K562 (cell line): Measurements from ENCODE around the gene TMEM214. TPM values are rescaled to one million over a fixed set of nuclear protein-coding genes. Genes with fewer than 3 reads are reported as not detected.
A peak's percentile ranks its signal among the peaks of the same experiment; 100 is the strongest.

Source experiments
- ATAC-seq: fragments of 200-7000 bp; cut with Tn5 transposase; 3 replicates; pipeline ENCODE4 v1.9.1; 2020; ENCODE audit warnings: moderate library complexity
- BruUV-seq: library from RNA; stranded (reverse); fragments of 400-500 nt; replicated peaks from 2 replicates; lab custom pipeline; 2021; lab: Mats Ljungman, UMichigan
- CTCF ChIA-PET: fragments of 300-600 bp; formaldehyde crosslinking; extraction: SDS; loops from one replicate; lab custom pipeline; 2021; ENCODE audit warnings: low intra/inter-chr PET ratio; lab: Yijun Ruan, JAX
- POLR2A ChIA-PET: fragments of 300-600, 350-650 bp; sonication (Branson Sonifier 250); formaldehyde crosslinking; extraction: SDS; loops from one replicate; lab custom pipeline; 2021; ENCODE audit warnings: antibody characterized with exemption, inconsistent platforms; lab: Yijun Ruan, JAX
- DNase-seq, 4 experiments: peaks; one replicate each; pipeline versions ENCODE4 v3.0.0 to v3.0.0-alpha.2; 2011 to 2018; ENCODE audit warnings: low spot score in 3 of 4, mixed read lengths in 3 of 4; ENCODE audit errors: extremely low read depth in 1 of 4
- FAIRE-seq: peaks from 2 replicates; lab custom pipeline; 2011; peaks lifted over from hg19 to GRCh38; lab: Jason Lieb, UNC
- H2AFZ ChIP-seq: 2 replicates; pipeline ENCODE4 v1.6.0; 2011; ENCODE audit warnings: low read depth, low read length, control low read depth, inconsistent platforms
- H3K27ac ChIP-seq: fragments of 200-600 bp; 3 replicates; pipeline ENCODE4 v1.8.0; 2011; ENCODE audit warnings: low read depth, mild to moderate bottlenecking, control low read depth, inconsistent platforms, low read length, moderate library complexity, mixed read lengths; ENCODE audit errors: extremely low read depth
- H3K27me3 ChIP-seq, 2 experiments: fragments of 300-600 bp in 1 of 2; 2 replicates in 1 of 2; 3 replicates in 1 of 2; pipeline versions ENCODE4 v1.6.0 to v1.8.0; 2011; ENCODE audit warnings: inconsistent platforms in 2 of 2, low read length in 2 of 2, mild to moderate bottlenecking in 1 of 2, mixed read lengths in 1 of 2, moderate library complexity in 1 of 2; ENCODE audit not compliant: control insufficient read depth in 2 of 2, insufficient read depth in 2 of 2
- H3K36me3 ChIP-seq: fragments of 300-600 bp; 3 replicates; pipeline ENCODE4 v1.8.0; 2011; ENCODE audit warnings: mild to moderate bottlenecking, low read length, inconsistent platforms; ENCODE audit not compliant: control insufficient read depth, insufficient read depth
- H3K4me1 ChIP-seq, 2 experiments: fragments of 200-600 bp in 1 of 2; replicated peaks in 1 of 2; 2 replicates in 1 of 2; 3 replicates in 1 of 2; pipeline versions ENCODE4 v1.5.1 to v1.8.0; 2011; ENCODE audit warnings: inconsistent platforms in 2 of 2, low read length in 2 of 2, mild to moderate bottlenecking in 1 of 2, mixed read lengths in 1 of 2, moderate library complexity in 1 of 2; ENCODE audit not compliant: control insufficient read depth in 2 of 2, insufficient read depth in 2 of 2
- H3K4me2 ChIP-seq: 2 replicates; pipeline ENCODE4 v1.6.1; 2011; ENCODE audit warnings: low read length, control low read depth, inconsistent platforms, mixed read lengths; ENCODE audit not compliant: insufficient read depth
- H3K4me3 ChIP-seq: fragments of 200-600 bp; sonication (generic), shearing (Covaris generic); 2 replicates; pipeline ENCODE4 v1.5.1; 2016; ENCODE audit warnings: control low read depth, inconsistent platforms
- H3K79me2 ChIP-seq: fragments of 200-600 bp; 3 replicates; pipeline ENCODE4 v1.8.0; 2011; ENCODE audit warnings: low read length, inconsistent platforms; ENCODE audit not compliant: control insufficient read depth, insufficient read depth
- H3K9ac ChIP-seq, 2 experiments: 2 replicates each; pipeline versions ENCODE4 v1.6.0 to v1.6.1; 2011; ENCODE audit warnings: low read depth in 2 of 2, low read length in 2 of 2, control low read depth in 1 of 2, inconsistent platforms in 1 of 2, mild to moderate bottlenecking in 1 of 2, mixed read lengths in 1 of 2; ENCODE audit not compliant: insufficient read depth in 1 of 2
- H3K9me1 ChIP-seq: one replicate; pipeline ENCODE4 v1.6.0; 2011; ENCODE audit warnings: inconsistent platforms, mild to moderate bottlenecking, low read length, moderate library complexity; ENCODE audit not compliant: control insufficient read depth, insufficient read depth
- H3K9me3 ChIP-seq: replicated peaks from 2 replicates; pipeline ENCODE4 v1.5.1; 2011; ENCODE audit warnings: low read depth, low read length, inconsistent platforms; ENCODE audit not compliant: control insufficient read depth, insufficient read depth
- H4K20me1 ChIP-seq: replicated peaks from 2 replicates; pipeline ENCODE4 v1.6.1; 2011; ENCODE audit warnings: low read length, inconsistent platforms, mixed read lengths; ENCODE audit not compliant: control insufficient read depth, insufficient read depth
- CREM ChIP-seq: IDR thresholded peaks from 2 replicates; pipeline ENCODE4 v1.6.1; 2014; ENCODE audit warnings: antibody characterized with exemption, low read depth
- RBBP5 ChIP-seq: fragments of 200-600 bp; sonication (generic); IDR thresholded peaks from 2 replicates; pipeline ENCODE4 v1.6.1; 2012; ENCODE audit warnings: borderline replicate concordance, mild to moderate bottlenecking, low read length, control low read depth, inconsistent platforms; ENCODE audit not compliant: insufficient read depth, poor library complexity, severe bottlenecking
- THRA ChIP-seq: fragments of 450-650 bp; IDR thresholded peaks from 2 replicates; pipeline ENCODE4 v1.6.1; 2017; ENCODE audit warnings: mild to moderate bottlenecking, moderate library complexity
- ZNF24 ChIP-seq: fragments of 450-650 bp; IDR thresholded peaks from 2 replicates; pipeline ENCODE4 v1.6.1; 2016
- ZNF518B ChIP-seq: fragments of 250-450 bp; sonication (Bioruptor Pico); IDR thresholded peaks from 2 replicates; pipeline ENCODE4 v1.5.0; 2021; ENCODE audit warnings: mild to moderate bottlenecking, moderate library complexity
- ZNF589 ChIP-seq: fragments of 200-800 bp; sonication (Bioruptor generic); IDR thresholded peaks from 2 replicates; pipeline ENCODE4 v1.6.1; 2016; ENCODE audit warnings: low read depth, missing genetic modification characterization, missing compliant biosample characterization
- ZNF785 ChIP-seq: fragments of 250-450 bp; sonication (Bioruptor Pico); IDR thresholded peaks from 2 replicates; pipeline ENCODE4 v1.4.0; 2020; ENCODE audit warnings: mild to moderate bottlenecking
- WGBS: fragments of 100-300 bp; shearing (Covaris generic); methylation state at CpG from one replicate; pipeline ENCODE4 v1.1.6; 2016; ENCODE audit warnings: low coverage, mixed read lengths; ENCODE audit not compliant: insufficient coverage; ENCODE audit errors: missing lambda C conversion rate; 5-methylcytosine and 5-hydroxymethylcytosine counted together
- in situ Hi-C: fragments of 300-500 bp; cut with MboI; formaldehyde crosslinking; loops from 4 replicates; pipeline ENCODE4 v1.15.0; 2018; ENCODE audit warnings: inconsistent platforms, mixed read lengths
- intact Hi-C: fragments of 100-400 bp; cut with micrococcal nuclease; formaldehyde crosslinking; loops from 2 replicates; pipeline ENCODE4 v1.14.2; 2022
- polyA plus RNA-seq, 8 experiments: library from polyadenylated mRNA; depleted of rRNA in 4 of 8; stranded (reverse) in 5 of 8; unstranded in 3 of 8; fragments of >200 nt; fragmentation: Nextera tagmentation in 2 of 8; fragmentation: Illumina TruSeq in 1 of 8; extraction: Ambion mirVana in 2 of 8; extraction: Trizol in 1 of 8; gene quantifications; 2 replicates each; pipeline versions ENCODE4 v1.2.1 to v1.2.3, GENCODE V29; 2011 to 2014; ENCODE audit warnings: inconsistent platforms in 1 of 8, missing spikeins in 1 of 8
- total RNA-seq, 7 experiments: library from RNA; depleted of rRNA in 6 of 7; stranded (reverse); fragments of >200 nt in 6 of 7; fragmentation: Illumina TruSeq in 2 of 7; extraction: Trizol in 2 of 7; gene quantifications; 2 replicates each; pipeline versions ENCODE4 v1.2.1 to v1.2.3, GENCODE V29; 2011 to 2021; ENCODE audit warnings: low replicate concordance in 1 of 7
- TF ChIP-seq, protein P1 (sequence below): fragments of 200-800 bp; sonication (Bioruptor generic); IDR thresholded peaks from 2 replicates; pipeline ENCODE4 v1.6.1; 2017; ENCODE audit warnings: missing genetic modification characterization, missing compliant biosample characterization

Gene TMEM214
- total and polyA plus RNA-seq, 9 of the 15 experiments (the other 6 are each of a cell fraction or from before 2014, with no cell fraction given) = 11.4 to 81.4 (median 44.1) TPM

DNA sequence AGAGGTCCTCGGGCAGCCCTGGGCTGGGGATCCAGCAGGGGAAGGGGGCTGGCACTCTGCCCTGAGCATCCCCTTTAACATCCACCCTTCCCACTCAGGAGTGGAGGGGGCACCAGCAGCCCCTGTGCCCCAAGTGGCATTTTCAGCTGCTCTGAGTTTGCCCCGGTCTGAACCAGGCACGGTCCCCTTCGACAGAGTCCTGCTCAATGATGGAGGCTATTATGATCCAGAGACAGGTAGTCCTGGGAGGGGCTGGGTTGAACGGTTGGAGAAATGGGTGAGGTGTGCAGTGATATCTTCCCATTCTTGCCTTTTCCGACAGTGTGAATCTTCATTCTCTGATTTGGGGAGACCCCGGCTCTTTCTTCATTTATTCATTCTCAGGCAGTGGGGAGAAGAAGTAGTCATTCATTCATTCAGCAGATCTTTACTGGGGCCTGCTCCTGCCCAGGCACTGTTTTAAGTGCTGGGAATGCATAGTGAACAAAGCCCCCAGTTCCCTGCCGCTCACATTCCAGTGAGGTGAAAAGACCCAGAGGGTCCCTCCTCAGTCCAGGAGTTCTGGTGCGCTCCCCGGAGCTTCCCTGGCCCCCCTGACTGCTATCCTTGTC, 52.4 kb downstream of the TMEM214 start:
- ChIA-PET POLR2A (interaction anchor here (0.6 to 1.2 kb wide), 4 partner anchors 10 to 118 kb away, joined by 3 to 4 read pairs (median 4); no protein-coding TSS in a partner anchor), CTCF (interaction anchor here (0.7 to 2.5 kb wide), 4 partner anchors 53 to 123 kb away, joined by 3 to 22 read pairs (median 4); no protein-coding TSS in a partner anchor)
- in situ Hi-C loops = loop anchor here (5.0 kb wide), 1 partner anchor 123 kb away; no protein-coding TSS in a partner anchor
- Histone ChIP-seq H3K9me1 (peaks cover 4% of the 10 kb centered on the region), H3K4me3 (peak overlapping the region; percentile 57; the same call in 1 of the 2 replicates), H3K4me2 (peak overlapping the region; percentile 69), H3K27me3 (no peaks in the 10 kb centered on the region), H2AFZ (peak overlapping the region; percentile 56), H4K20me1 (no peaks in the 10 kb centered on the region), H3K9me3 (no peaks in the 10 kb centered on the region), H3K9ac (peak overlapping the region; percentile 81 to 95), H3K36me3 (no peaks in the 10 kb centered on the region), H3K4me1 (peaks cover 58 to 75% of the 10 kb centered on the region in 2 experiments), H3K27ac (peak overlapping the region; percentile 85; the same call in 1 of the 3 replicates), H3K79me2 (peaks cover 10% of the 10 kb centered on the region; the same call in 1 of the 3 replicates)
- 72% methylated on average over 9 of the region's 10 CpGs for WGBS
- no peak for DNase-seq
- TSS peak; percentile 75 for BruUV-seq
- no peak for FAIRE-seq
- TF ChIP-seq ZNF785 (CRISPR knock-in tag) = no peak
- no peak for TF ChIP-seq CREM
- TF ChIP-seq, protein P1, sequence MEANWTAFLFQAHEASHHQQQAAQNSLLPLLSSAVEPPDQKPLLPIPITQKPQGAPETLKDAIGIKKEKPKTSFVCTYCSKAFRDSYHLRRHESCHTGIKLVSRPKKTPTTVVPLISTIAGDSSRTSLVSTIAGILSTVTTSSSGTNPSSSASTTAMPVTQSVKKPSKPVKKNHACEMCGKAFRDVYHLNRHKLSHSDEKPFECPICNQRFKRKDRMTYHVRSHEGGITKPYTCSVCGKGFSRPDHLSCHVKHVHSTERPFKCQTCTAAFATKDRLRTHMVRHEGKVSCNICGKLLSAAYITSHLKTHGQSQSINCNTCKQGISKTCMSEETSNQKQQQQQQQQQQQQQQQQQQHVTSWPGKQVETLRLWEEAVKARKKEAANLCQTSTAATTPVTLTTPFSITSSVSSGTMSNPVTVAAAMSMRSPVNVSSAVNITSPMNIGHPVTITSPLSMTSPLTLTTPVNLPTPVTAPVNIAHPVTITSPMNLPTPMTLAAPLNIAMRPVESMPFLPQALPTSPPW = peak; percentile 89; the same call in 1 of the 2 replicates
- no peak for TF ChIP-seq ZNF518B (CRISPR knock-in tag)
- 0 out of 2 replicates have a peak, but pooled peaks have one; percentile 22 for TF ChIP-seq ZNF589
- peak; percentile 3 for TF ChIP-seq RBBP5
- TF ChIP-seq ZNF24 = peak; percentile 92
- TF ChIP-seq THRA = no peak
- TF ChIP-seq, all 486 proteins: peak for 4
- no peak for ATAC-seq
- intact Hi-C loops = loop anchor here (2.0 kb wide), 1 partner anchor 124 kb away; no protein-coding TSS in a partner anchor
